Mucosa of descending colon (tissue), 3 donors: Measurements from ENCODE around the gene PHLPP1. TPM values are rescaled to one million over a fixed set of nuclear protein-coding genes. Genes with fewer than 3 reads are reported as not detected.

Experiments used
- ATAC-seq: fragments of 200-7000 bp; cut with Tn5 transposase; one replicate; pipeline ENCODE4 v1.9.1; 2020; ENCODE audit warnings: mild to moderate bottlenecking, moderate library complexity
- DNase-seq, 3 donors: peaks; one replicate each; pipeline ENCODE4 v3.0.0-alpha.2; 2020
- H3K36me3 ChIP-seq: fragments of 200-600 bp; one replicate; pipeline ENCODE4 v1.8.0; 2021; ENCODE audit warnings: low read depth, mild to moderate bottlenecking
- H3K4me1 ChIP-seq: fragments of 200-600 bp; one replicate; pipeline ENCODE4 v1.8.0; 2021; ENCODE audit warnings: low read depth, mild to moderate bottlenecking
- H3K4me3 ChIP-seq: fragments of 200-600 bp; one replicate; pipeline ENCODE4 v1.8.0; 2021; ENCODE audit warnings: mild to moderate bottlenecking
- H3K9me3 ChIP-seq: fragments of 200-600 bp; one replicate; pipeline ENCODE4 v1.8.0; 2021; ENCODE audit warnings: mild to moderate bottlenecking
- CTCF ChIP-seq: fragments of 200-600 bp; IDR thresholded peaks from one replicate; pipeline ENCODE4 v1.8.0; 2022; ENCODE audit warnings: antibody characterized with exemption, mild to moderate bottlenecking
- intact Hi-C, 2 donors: fragments of 100-400 bp; cut with DNase I in 1 of 2; cut with micrococcal nuclease in 1 of 2; formaldehyde crosslinking; loops; one replicate each; pipeline versions ENCODE4 v1.11.0 to v1.11.1; 2022; cut with DNase I, micrococcal nuclease
- total RNA-seq, 3 donors: library from RNA; stranded (reverse); fragmentation: NEBNext Ultra II Directional in 2 of 3; extraction: Animal tissue kit (Norgen Biotek cat#: 25700) in 2 of 3; gene quantifications; one replicate each; pipeline versions ENCODE4 v1.2.1 to v1.2.4, GENCODE V29; 2021 to 2023
- donor health status: DM: no; HTN: no; CAD: no; lungs with moderate emphysema.
- donor health status: DM: no; HTN: no; CAD: no.
- donor health status: DM: no; HTN: yes; CAD: no.

PHLPP1 gene
- total RNA-seq, 3 donors from 2014 or later = 17.9 to 28.9 (median 19.7) TPM

GRCh38 chr18:62997076-62997475 is 281.7 kb downstream of the PHLPP1 start:
- DNase-seq (no peak), ATAC-seq (no peak)
- intact Hi-C loops = no loop called here
- H3K4me3 ChIP-seq = no peak overlapping the region
- no peaks in the 10 kb centered on the region for H3K36me3 ChIP-seq
- no peaks in the 10 kb centered on the region for H3K4me1 ChIP-seq
- TF ChIP-seq CTCF = no peak
- no peaks in the 10 kb centered on the region for H3K9me3 ChIP-seq

GRCh38 chr18:62998443-62998842 is 283.1 kb downstream of the PHLPP1 start:
- no peaks in the 10 kb centered on the region for H3K36me3 ChIP-seq
- no peaks in the 10 kb centered on the region for H3K4me1 ChIP-seq
- intact Hi-C loops = no loop called here
- TF ChIP-seq CTCF = no peak
- H3K9me3 ChIP-seq = no peaks in the 10 kb centered on the region
- no peak for ATAC-seq
- H3K4me3 ChIP-seq = no peak overlapping the region
- DNase-seq = no peak

- H3K4me1 ChIP-seq = no peaks in the 10 kb centered on the region
- no peak overlapping the region for H3K4me3 ChIP-seq
- no peaks in the 10 kb centered on the region for H3K9me3 ChIP-seq
- DNase-seq (peak; percentile 25 to 65 (median 51)), ATAC-seq (peak; percentile 44)
- intact Hi-C loops = no loop called here
- no peaks in the 10 kb centered on the region for H3K36me3 ChIP-seq
- TF ChIP-seq CTCF = no peak
Measured at GRCh38 chr18:62999392-62999791, 284.1 kb downstream of the PHLPP1 start.

DNA sequence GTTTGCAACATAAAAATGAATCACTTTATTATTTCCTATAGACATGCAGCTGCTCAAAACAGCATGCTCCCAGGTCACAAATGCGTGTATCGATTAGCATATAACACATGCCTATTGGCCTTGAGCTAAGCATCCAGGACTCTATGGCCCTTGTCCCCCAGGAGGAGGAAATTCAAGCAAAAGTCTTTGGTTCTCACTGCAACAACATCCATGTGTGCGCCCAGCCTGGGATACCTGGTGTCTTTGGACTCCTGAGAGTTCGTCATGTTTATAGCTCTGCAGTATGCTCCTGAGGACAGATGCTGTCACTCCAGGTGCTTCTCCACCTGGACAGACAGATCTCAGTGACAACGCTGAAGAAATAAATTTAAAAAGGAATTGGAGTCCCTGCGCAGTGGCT is 284.6 kb downstream of the PHLPP1 start:
- ATAC-seq (no peak), DNase-seq (no peak)
- H3K36me3 ChIP-seq = no peaks in the 10 kb centered on the region
- no peaks in the 10 kb centered on the region for H3K4me1 ChIP-seq
- TF ChIP-seq CTCF = no peak
- H3K9me3 ChIP-seq = no peaks in the 10 kb centered on the region
- H3K4me3 ChIP-seq = no peak overlapping the region
- intact Hi-C loops = no loop called here

DNA sequence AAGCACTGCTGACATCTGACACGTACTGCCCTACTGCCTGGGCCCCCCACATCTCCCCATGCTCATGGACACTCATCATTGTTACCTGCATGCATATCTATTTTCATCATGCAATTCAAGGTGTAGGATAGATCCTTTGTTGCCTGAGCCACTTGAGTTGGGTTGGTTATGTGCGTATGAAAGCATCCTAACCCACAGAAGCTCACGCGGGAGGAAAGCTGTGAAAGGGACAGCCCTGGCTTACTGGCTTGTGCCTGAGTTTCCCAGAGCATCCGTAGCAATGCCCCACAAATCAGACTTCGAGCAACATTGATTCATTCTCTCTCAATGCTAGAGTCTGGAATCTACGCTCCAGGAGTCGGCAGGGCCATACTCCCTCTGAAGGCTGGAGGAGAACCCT is 285.5 kb downstream of the PHLPP1 start:
- DNase-seq (no peak), ATAC-seq (no peak)
- intact Hi-C loops = no loop called here
- H3K36me3 ChIP-seq = no peaks in the 10 kb centered on the region
- H3K4me3 ChIP-seq = no peak overlapping the region
- H3K4me1 ChIP-seq = no peaks in the 10 kb centered on the region
- H3K9me3 ChIP-seq = no peaks in the 10 kb centered on the region
- TF ChIP-seq CTCF = no peak

DNA sequence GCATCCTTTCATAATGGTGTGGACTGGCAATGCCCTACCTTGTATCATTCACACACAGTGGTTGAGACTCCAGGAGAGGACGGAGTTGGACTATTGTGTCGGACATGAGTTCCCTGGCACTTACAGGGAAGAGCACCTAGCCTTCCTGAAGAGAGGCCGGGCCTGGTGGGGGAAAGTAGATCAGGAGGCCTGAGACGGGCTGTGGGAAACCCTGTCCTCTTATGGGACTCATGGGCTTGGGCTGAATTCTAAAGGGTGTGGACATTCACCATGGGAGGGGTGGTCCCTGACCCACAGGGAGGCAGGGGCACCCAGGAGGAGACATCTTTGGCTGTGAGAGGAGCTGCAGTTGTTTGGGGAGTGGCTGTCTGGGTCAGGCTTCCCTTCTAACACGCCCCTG is 286.5 kb downstream of the PHLPP1 start:
- ATAC-seq (no peak), DNase-seq (no peak)
- intact Hi-C loops = no loop called here
- Histone ChIP-seq H3K4me3 (no peak overlapping the region), H3K36me3 (no peaks in the 10 kb centered on the region), H3K9me3 (no peaks in the 10 kb centered on the region), H3K4me1 (no peaks in the 10 kb centered on the region)
- TF ChIP-seq CTCF = no peak
